ENCODE data around the gene ZC3H7A.

DNA sequence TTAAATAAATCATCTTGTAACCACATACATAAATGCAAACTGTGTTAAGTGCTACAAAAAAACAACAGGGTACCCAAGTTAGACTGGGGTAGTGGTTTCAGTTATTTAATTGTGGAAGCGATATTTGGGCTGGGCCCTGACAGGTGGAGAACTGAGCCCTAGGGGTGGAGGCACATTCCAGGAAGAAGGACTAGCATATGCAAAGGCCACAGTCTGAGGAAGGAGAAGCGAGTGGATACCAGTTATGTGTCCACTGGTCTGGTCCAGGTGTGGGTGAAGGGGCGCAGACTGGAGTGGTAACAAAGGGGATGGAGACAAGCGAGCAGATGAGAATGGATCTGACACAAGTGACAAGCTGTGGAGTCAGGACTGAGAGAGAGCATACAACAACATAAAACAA, 77.3 kb downstream of the ZC3H7A start:
- TF ChIP-seq, protein P1, sequence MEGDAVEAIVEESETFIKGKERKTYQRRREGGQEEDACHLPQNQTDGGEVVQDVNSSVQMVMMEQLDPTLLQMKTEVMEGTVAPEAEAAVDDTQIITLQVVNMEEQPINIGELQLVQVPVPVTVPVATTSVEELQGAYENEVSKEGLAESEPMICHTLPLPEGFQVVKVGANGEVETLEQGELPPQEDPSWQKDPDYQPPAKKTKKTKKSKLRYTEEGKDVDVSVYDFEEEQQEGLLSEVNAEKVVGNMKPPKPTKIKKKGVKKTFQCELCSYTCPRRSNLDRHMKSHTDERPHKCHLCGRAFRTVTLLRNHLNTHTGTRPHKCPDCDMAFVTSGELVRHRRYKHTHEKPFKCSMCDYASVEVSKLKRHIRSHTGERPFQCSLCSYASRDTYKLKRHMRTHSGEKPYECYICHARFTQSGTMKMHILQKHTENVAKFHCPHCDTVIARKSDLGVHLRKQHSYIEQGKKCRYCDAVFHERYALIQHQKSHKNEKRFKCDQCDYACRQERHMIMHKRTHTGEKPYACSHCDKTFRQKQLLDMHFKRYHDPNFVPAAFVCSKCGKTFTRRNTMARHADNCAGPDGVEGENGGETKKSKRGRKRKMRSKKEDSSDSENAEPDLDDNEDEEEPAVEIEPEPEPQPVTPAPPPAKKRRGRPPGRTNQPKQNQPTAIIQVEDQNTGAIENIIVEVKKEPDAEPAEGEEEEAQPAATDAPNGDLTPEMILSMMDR (conservative IDR thresholded peaks at IDR 0.05) = no peak
- TF ChIP-seq EZH2 (IDR thresholded peaks at IDR 0.05; ENCODE audit: low read depth) = no peak
